SJSA1 (cell line): ENCODE results near the gene NUTF2. TPM values are rescaled to one million over a fixed set of nuclear protein-coding genes. Genes with fewer than 3 reads are reported as not detected.

Source experiments
- DNase-seq, 2 experiments: peaks; one replicate each; pipeline ENCODE4 v3.0.0-alpha.2; 2015 to 2020; ENCODE audit warnings: low spot score in 2 of 2, low read depth in 1 of 2
- H3K27ac ChIP-seq: fragments of 250-450 bp; sonication (Bioruptor Pico); 2 replicates; pipeline ENCODE4 v1.5.1; 2020; ENCODE audit warnings: mild to moderate bottlenecking, moderate library complexity
- H3K27me3 ChIP-seq: fragments of 250-450 bp; sonication (Bioruptor Pico); replicated peaks from 2 replicates; pipeline ENCODE4 v1.5.1; 2020; ENCODE audit warnings: mild to moderate bottlenecking, moderate library complexity
- H3K36me3 ChIP-seq: fragments of 250-450 bp; sonication (Bioruptor Pico); 2 replicates; pipeline ENCODE4 v1.5.1; 2020; ENCODE audit warnings: mild to moderate bottlenecking
- H3K4me1 ChIP-seq: fragments of 250-450 bp; sonication (Bioruptor Pico); replicated peaks from 2 replicates; pipeline ENCODE4 v1.6.1; 2021; ENCODE audit warnings: mild to moderate bottlenecking
- H3K4me3 ChIP-seq: fragments of 250-450 bp; sonication (Bioruptor Pico); 2 replicates; pipeline ENCODE4 v1.5.1; 2020; ENCODE audit warnings: mild to moderate bottlenecking
- H3K9me3 ChIP-seq: fragments of 250-450 bp; sonication (Bioruptor Pico); replicated peaks from 2 replicates; pipeline ENCODE4 v1.5.1; 2020; ENCODE audit warnings: mild to moderate bottlenecking
- total RNA-seq: library from RNA; depleted of rRNA; stranded (reverse); fragments of >200 nt; shearing (Covaris generic); gene quantifications from 2 replicates; pipeline ENCODE4 v1.2.3, GENCODE V29; 2014; rRNA removed

The NUTF2 gene
- total RNA-seq, 1 experiment from 2014 or later: 101 TPM

GRCh38 chr16:67917852-67918236 lies 71.1 kb downstream of the NUTF2 start:
- peak; percentile 46 to 67 for DNase-seq
- H3K9me3 ChIP-seq: no peaks in the 10 kb centered on the region
- H3K27me3 ChIP-seq: no peaks in the 10 kb centered on the region
- peaks cover 22% of the 10 kb centered on the region for H3K36me3 ChIP-seq
- no peak overlapping the region for H3K4me3 ChIP-seq
- H3K27ac ChIP-seq: no peak overlapping the region
- H3K4me1 ChIP-seq: peaks cover 13% of the 10 kb centered on the region

- H3K4me3 ChIP-seq: no peak overlapping the region
- no peak for DNase-seq
- no peaks in the 10 kb centered on the region for H3K9me3 ChIP-seq
- peaks cover 32% of the 10 kb centered on the region for H3K36me3 ChIP-seq
- no peaks in the 10 kb centered on the region for H3K27me3 ChIP-seq
- H3K4me1 ChIP-seq: peaks cover 13% of the 10 kb centered on the region
- no peak overlapping the region for H3K27ac ChIP-seq
Observed at GRCh38 chr16:67919622-67920221, 73.0 kb downstream of the NUTF2 start.

Other genes with a start within 250 kb of the NUTF2 start
- gene CARMIL2, start 201.8 kb upstream of the NUTF2 start, total RNA-seq: 5.2 and 7.6 TPM in 2 replicates
- gene ACD, start 186.7 kb upstream of the NUTF2 start, total RNA-seq: 22.6 and 33.0 TPM in 2 replicates
- 0.26 TPM in 1 of 2 replicates, not detected in the other for gene PARD6A, start 186.0 kb upstream of the NUTF2 start, total RNA-seq
- 5.1 TPM in 2 replicates for gene ENKD1, start 180.2 kb upstream of the NUTF2 start, total RNA-seq
- gene C16orf86, start 180.1 kb upstream of the NUTF2 start, total RNA-seq: 0.32 TPM in 1 of 2 replicates, not detected in the other
- 13.5 and 19.7 TPM in 2 replicates for gene GFOD2, start 127.6 kb upstream of the NUTF2 start, total RNA-seq
- 3.5 and 3.9 TPM in 2 replicates for gene RANBP10, start 40.4 kb upstream of the NUTF2 start, total RNA-seq
- gene TSNAXIP1, start 40.0 kb upstream of the NUTF2 start, total RNA-seq: 0.03 and 1.00 TPM in 2 replicates
- 45.2 and 50.7 TPM in 2 replicates for gene THAP11, start 4.6 kb upstream of the NUTF2 start, total RNA-seq
- gene CENPT, start 760 bp downstream of the NUTF2 start, total RNA-seq: 22.4 and 31.9 TPM in 2 replicates
- gene EDC4, start 26.1 kb downstream of the NUTF2 start, total RNA-seq: 52.2 and 76.1 TPM in 2 replicates
- not detected in 2 replicates for gene NRN1L, start 38.0 kb downstream of the NUTF2 start, total RNA-seq
- 6.4 and 10.6 TPM in 2 replicates for gene PSKH1, start 46.3 kb downstream of the NUTF2 start, total RNA-seq
- 0.09 and 0.29 TPM in 2 replicates for gene CTRL, start 84.9 kb downstream of the NUTF2 start, total RNA-seq
- 50.1 and 147 TPM in 2 replicates for gene PSMB10, start 89.9 kb downstream of the NUTF2 start, total RNA-seq
- 5.5 and 7.2 TPM in 2 replicates for gene LCAT, start 97.2 kb downstream of the NUTF2 start, total RNA-seq
- 62.9 and 87.8 TPM in 2 replicates for gene SLC12A4, start 121.7 kb downstream of the NUTF2 start, total RNA-seq
- gene DPEP3, start 133.6 kb downstream of the NUTF2 start, total RNA-seq: not detected in 2 replicates
- 0.18 TPM in 1 of 2 replicates, not detected in the other for gene DPEP2, start 152.6 kb downstream of the NUTF2 start, total RNA-seq
- gene DPEP2NB, start 169.0 kb downstream of the NUTF2 start, total RNA-seq: not detected in 2 replicates
- gene DDX28, start 176.3 kb downstream of the NUTF2 start, total RNA-seq: 13.1 and 13.2 TPM in 2 replicates
- gene DUS2, start 176.4 kb downstream of the NUTF2 start, total RNA-seq: 28.3 and 30.4 TPM in 2 replicates
- gene NFATC3, start 238.4 kb downstream of the NUTF2 start, total RNA-seq: 19.8 and 33.8 TPM in 2 replicates